NCI-H1417 treated with DMSO at 0.1 percent for 48 hours (cell line): ENCODE measurements around the gene POLR1H.
A peak's percentile ranks its signal among the peaks of the same experiment; 100 is the strongest.
"Not testable (repeated sequence)": the region's sequence is repeated elsewhere in the genome, so short reads cannot be mapped to it uniquely, and the experiment has no call there.

ENCODE experiments used
- DNase-seq: peaks from one replicate; lab custom pipeline; 2025; lab: John Stamatoyannopoulos, UW

POLR1H gene

GRCh38 chr6:30061092-30061857, at the start of gene POLR1H:
TSS of gene POLR1H (plus strand) at chr6:30061265. CDS start at chr6:30061525, 260 bp downstream.
- DNase-seq, result peak; percentile 68

- DNase-seq, result no peak
Measured at GRCh38 chr6:30013291-30013922, 47.7 kb upstream of the POLR1H start.

- DNase-seq, result no peak
Measured at GRCh38 chr6:30019819-30020218, 41.2 kb upstream of the POLR1H start.

GRCh38 chr6:30020626-30021025, 40.4 kb upstream of the POLR1H start:
- no peak for DNase-seq

- DNase-seq, result no peak
Measured at GRCh38 chr6:30022189-30022588, 38.9 kb upstream of the POLR1H start.

DNA sequence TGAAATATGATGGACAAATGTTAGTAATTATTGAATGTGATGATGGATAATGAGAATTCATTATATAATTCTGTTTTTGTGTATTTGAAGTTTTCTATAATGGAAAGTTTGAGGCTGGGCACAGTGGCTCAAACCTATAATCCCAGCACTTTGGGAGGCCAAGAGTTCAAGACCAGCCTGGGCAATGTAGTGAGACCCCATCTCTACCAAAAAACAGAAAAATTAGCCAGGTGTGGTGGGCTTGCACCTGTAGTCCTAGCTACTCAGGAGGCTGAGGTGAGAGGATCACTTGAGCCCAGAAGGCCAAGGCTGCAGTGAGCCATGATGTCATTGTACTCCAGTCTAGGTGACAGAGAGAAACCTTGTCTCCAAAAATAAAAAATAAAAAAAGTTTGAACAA, 38.4 kb upstream of the POLR1H start:
- DNase-seq, result not testable (repeated sequence)

- DNase-seq, result no peak
Measured at GRCh38 chr6:30025186-30025585, 35.9 kb upstream of the POLR1H start.

DNA sequence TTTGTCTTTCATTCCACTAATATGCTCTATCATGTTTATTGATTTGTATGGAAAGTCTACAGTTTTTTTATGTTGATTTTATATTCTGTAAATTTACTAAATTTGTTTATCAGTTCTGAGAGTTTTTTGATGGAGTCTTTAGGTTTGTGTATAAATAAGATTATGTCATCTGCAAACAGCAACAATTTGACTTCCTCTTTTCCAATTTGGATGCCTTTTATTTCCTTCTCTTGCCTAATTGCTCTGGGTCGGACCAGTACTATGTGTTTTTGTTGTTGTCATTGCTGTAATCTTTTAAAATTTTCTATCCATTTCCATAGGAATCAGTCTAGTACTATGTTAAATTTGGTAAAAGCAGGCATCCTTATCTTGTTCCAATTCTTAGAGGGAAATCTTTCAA, 31.5 kb upstream of the POLR1H start:
- DNase-seq, result no peak

DNA sequence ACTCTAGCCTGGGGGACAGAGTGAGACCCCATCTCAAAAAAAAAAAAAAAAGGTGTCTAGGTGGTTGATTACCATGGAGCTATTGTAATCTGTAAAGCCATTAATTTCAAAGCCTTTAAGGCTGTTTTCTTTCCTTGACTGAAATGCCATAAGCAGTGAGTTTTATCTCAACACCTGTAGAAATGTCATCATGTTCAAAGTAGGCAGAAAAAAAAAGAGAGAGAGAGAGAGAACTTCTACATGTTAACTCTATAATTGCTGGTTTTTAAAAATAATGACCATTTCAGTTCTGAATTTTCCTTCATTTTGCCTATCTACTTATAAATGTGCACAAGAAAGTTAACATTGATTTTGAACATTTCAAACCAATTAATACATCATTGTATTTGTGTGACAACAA, 29.7 kb upstream of the POLR1H start:
- DNase-seq, result no peak

DNA sequence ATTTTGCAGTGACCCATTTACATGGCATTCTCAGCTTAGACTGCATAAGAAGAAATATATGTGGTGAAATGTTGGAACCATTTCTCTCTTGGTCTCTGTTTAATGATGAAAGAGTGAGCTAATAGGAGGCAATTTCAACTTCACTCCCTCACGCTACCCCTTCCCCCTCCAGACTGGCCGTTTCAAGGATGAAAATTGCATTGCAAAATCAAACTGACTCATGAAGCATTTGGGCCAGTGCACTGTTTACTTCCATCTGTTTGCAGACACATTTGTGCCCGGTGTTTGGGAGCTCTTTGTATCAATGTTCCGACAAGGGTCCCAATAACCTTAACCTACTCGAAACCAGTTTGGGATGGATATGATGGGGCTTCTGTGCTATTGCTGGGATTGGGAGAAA, 27.6 kb upstream of the POLR1H start:
- DNase-seq, result not testable (repeated sequence)

DNA sequence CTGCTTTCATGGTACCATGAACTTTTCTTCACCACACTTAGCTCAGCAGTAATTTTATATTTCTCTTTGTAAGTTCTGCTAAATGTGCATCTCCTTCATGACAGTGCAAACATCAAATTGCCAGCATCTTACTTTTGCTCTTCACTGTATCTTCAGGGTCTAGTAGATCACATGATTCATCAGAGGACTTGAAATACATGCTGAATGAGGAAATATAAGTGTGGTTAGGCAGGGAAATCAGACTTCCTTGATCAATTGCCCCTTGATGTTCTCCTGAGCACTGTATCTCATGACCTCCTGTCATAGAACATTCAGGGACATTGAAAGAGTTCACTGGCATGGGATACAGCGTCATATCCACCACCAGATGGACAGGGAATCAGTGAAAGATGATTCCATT, 25.3 kb upstream of the POLR1H start:
- DNase-seq, result no peak

DNA sequence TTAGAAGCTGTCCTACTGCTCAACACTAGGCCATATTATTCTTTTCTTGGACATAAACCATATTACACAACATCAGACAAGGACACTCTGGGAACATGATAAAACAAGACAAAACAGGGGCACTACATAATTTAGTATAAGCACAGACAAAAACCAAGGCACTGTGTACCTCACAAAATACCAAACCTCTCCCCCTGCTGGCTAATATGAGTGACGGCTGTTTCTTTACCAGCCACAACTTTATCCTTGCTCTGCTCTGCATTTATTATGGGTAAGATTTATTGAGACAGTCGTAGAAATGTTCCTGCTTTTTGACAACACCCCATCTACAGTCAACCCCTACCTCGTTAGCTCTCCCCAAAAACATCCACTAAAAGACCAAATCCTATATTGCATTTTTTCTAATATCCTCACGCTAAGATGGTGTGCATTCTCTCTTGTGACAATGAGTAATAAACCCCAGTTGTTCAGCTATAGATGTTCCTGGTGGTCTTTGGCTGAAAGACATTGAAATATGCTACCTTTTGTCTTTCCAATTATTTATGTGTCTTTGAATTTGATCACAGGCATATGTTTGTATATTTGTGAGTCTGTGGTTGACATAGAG, 23.8 kb upstream of the POLR1H start:
- no peak for DNase-seq

GRCh38 chr6:30041221-30041620, 19.8 kb upstream of the POLR1H start:
- DNase-seq, result no peak

DNA sequence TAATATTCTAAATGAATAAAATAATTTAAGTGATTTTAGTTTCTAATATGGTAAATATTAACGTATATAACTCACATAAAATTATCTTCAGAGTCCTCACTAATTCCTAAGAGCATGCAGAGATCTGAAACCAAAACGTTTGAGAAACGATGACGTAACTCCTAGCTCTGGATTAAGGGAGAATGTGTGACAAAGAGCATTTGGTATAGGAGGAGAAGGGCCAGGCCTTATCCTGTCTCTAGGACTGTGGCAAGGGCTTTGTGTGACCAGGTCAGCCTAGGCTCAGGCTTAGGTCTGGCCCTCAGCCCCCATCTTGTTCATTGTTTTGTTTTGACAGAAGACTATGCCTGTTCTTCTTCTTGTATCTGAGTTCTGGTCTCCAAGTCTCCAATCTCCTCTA, 19.2 kb upstream of the POLR1H start:
- DNase-seq, result no peak

GRCh38 chr6:30042476-30042875, 18.6 kb upstream of the POLR1H start:
- no peak for DNase-seq

DNA sequence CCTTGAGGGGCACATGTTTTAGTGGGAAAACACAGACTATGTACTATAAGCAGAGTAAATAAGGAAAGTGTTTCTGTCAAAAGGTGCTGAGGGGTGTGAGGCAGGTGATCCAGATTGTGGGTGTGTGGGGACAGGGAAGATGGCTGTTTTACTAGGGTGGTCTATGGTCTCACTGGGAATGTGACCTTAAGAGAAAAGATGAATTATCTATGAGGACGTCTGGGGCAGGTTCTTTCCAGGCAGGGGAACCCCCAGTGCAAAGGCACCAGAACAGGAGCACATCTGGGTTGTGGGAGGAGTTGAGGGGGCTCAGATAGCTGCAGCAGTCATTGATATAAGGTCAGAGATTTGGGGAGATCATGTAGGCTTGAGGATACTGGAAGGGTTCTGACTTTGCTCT, 18.2 kb upstream of the POLR1H start:
- DNase-seq, result no peak

GRCh38 chr6:30043744-30044143, 17.3 kb upstream of the POLR1H start:
- DNase-seq, result no peak

DNA sequence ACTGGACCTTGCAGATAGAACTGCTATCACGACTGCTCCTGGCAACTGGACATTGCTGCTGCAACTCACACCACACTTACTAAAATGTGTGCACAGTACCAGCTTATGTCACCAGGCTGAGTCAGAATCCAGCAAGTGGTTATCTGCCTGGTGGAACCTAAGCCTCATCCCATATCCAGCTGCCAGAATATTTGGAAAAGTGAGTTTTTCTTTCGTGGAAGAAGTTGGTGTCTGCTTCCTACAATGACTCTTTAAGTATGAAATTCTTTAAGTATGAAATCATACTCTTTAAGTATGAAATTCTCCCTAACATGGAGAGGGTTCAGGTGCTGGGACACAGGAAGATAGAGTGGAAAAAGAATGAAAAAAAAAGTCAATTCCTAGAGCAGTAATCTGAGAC, 16.4 kb upstream of the POLR1H start:
- DNase-seq, result no peak

GRCh38 chr6:30047220-30047619, 13.8 kb upstream of the POLR1H start:
- no peak for DNase-seq

DNA sequence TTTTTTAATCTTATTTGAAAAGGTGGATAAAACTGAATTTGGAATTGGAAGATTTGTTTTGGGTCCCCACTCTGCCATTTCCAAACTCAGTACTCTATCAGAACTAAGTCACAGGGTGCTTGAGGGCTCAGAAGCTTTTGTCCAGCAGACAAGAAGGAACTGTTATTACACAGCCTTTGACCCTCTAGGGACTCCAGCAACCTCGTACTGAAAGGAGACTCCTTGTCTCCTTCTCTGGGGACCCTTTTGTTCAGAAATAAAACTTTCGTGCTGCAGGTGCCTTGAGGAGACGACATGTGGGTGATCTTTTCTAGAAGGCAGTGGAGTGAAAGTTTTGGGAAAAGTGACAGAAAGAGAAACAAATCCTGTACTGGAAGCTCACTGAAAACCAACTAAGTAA, 7.4 kb upstream of the POLR1H start:
- no peak for DNase-seq

- DNase-seq, result no peak
Measured at GRCh38 chr6:30055513-30055912, 5.6 kb upstream of the POLR1H start.

GRCh38 chr6:30060606-30061091, 416 bp upstream of the POLR1H start:
- no peak for DNase-seq

- no peak for DNase-seq
Measured at GRCh38 chr6:30061858-30062458, 893 bp downstream of the POLR1H start.
